ENCODE measurements around the gene RHOV. TPM values are rescaled to one million over a fixed set of nuclear protein-coding genes. Genes with fewer than 3 reads are reported as not detected.

Gene RHOV
- polyA plus RNA-seq, 1 donor (not counting 4 experiments of a cell fraction or from before 2014, with no cell fraction given) = 7.1 TPM

- H4K20me1 ChIP-seq (ENCODE audit: control insufficient read depth, extremely low read depth, insufficient read depth, low read length) = no peaks in the 10 kb centered on the region
- no peak for FAIRE-seq
- H3K27ac ChIP-seq (ENCODE audit: control insufficient read depth, insufficient read depth, low read length) = no peak within 1 kb of the TSS
- TF ChIP-seq CTCF (optimal IDR thresholded peaks at IDR 0.05 in 1 of 3, IDR thresholded peaks at IDR 0.05 in 1 of 3, conservative IDR thresholded peaks at IDR 0.05 in 1 of 3; ENCODE audit: extremely low read depth in 1 of 3, insufficient read depth in 2 of 3, low read length in 3 of 3) (no peak), EZH2 (IDR thresholded peaks at IDR 0.05; ENCODE audit: low read length) (no peak)
- H3K4me3 ChIP-seq (ENCODE audit: control insufficient read depth in 2 of 3, extremely low read depth in 1 of 3, insufficient read depth in 2 of 3, low read depth in 1 of 3, low read length in 3 of 3) = no peak within 1 kb of the TSS
- DNase-seq (ENCODE audit: low read depth, low spot score) = no peak
- H3K9me1 ChIP-seq (ENCODE audit: control insufficient read depth, extremely low read depth, insufficient read depth, low read length) = no peaks in the 10 kb centered on the region
- no peaks in the 10 kb centered on the region for H3K27me3 ChIP-seq (ENCODE audit: control insufficient read depth, extremely low read depth, insufficient read depth, low read length)
- H3K79me2 ChIP-seq (ENCODE audit: control insufficient read depth, insufficient read depth, low read length) = no peaks in the 10 kb centered on the region
- dilution Hi-C loops (cut with MboI; ENCODE audit: extremely low pct_ligation_motif_present, low sequenced_read_pairs) = no loop called here
- H2AFZ ChIP-seq (ENCODE audit: control insufficient read depth, low read length) = no peak within 1 kb of the TSS
- peaks cover 5% of the 10 kb centered on the region for H3K4me1 ChIP-seq (ENCODE audit: control insufficient read depth, extremely low read depth, insufficient read depth, low read length)
- no peak within 1 kb of the TSS for H3K9ac ChIP-seq (ENCODE audit: control insufficient read depth, extremely low read depth, insufficient read depth, low read length)
- no peaks in the 10 kb centered on the region for H3K9me3 ChIP-seq (ENCODE audit: control insufficient read depth, low read depth, low read length)
- no peak within 1 kb of the TSS for H3K4me2 ChIP-seq (ENCODE audit: control insufficient read depth, extremely low read depth, insufficient read depth, low read depth, low read length)
- no peaks in the 10 kb centered on the region for H3K36me3 ChIP-seq (ENCODE audit: control insufficient read depth in 2 of 2, extremely low read depth in 1 of 2, insufficient read depth in 2 of 2, low read length in 2 of 2)
Observed at GRCh38 chr15:40828447-40829036, 45.5 kb downstream of the RHOV start, which contains the start of gene PPP1R14D. TSS of gene PPP1R14D (minus strand) at chr15:40828708. CDS start at chr15:40828641, 67 bp downstream.

- dilution Hi-C loops (cut with MboI; ENCODE audit: extremely low pct_ligation_motif_present, low sequenced_read_pairs) = no loop called here
- TF ChIP-seq EZH2 (IDR thresholded peaks at IDR 0.05; ENCODE audit: low read length) (no peak), CTCF (optimal IDR thresholded peaks at IDR 0.05 in 1 of 3, IDR thresholded peaks at IDR 0.05 in 1 of 3, conservative IDR thresholded peaks at IDR 0.05 in 1 of 3; ENCODE audit: extremely low read depth in 1 of 3, insufficient read depth in 2 of 3, low read length in 3 of 3) (no peak)
- Histone ChIP-seq H3K79me2 (ENCODE audit: control insufficient read depth, insufficient read depth, low read length) (no peaks in the 10 kb centered on the region), H3K9ac (ENCODE audit: control insufficient read depth, extremely low read depth, insufficient read depth, low read length) (no peak overlapping the region), H3K4me1 (ENCODE audit: control insufficient read depth, extremely low read depth, insufficient read depth, low read length) (peaks cover 5% of the 10 kb centered on the region), H3K27ac (ENCODE audit: control insufficient read depth, insufficient read depth, low read length) (no peak overlapping the region), H3K9me1 (ENCODE audit: control insufficient read depth, extremely low read depth, insufficient read depth, low read length) (no peaks in the 10 kb centered on the region), H3K4me3 (ENCODE audit: control insufficient read depth in 2 of 3, extremely low read depth in 1 of 3, insufficient read depth in 2 of 3, low read depth in 1 of 3, low read length in 3 of 3) (no peak overlapping the region), H4K20me1 (ENCODE audit: control insufficient read depth, extremely low read depth, insufficient read depth, low read length) (no peaks in the 10 kb centered on the region), H3K4me2 (ENCODE audit: control insufficient read depth, extremely low read depth, insufficient read depth, low read depth, low read length) (no peak overlapping the region), H2AFZ (ENCODE audit: control insufficient read depth, low read length) (no peak overlapping the region), H3K36me3 (ENCODE audit: control insufficient read depth in 2 of 2, extremely low read depth in 1 of 2, insufficient read depth in 2 of 2, low read length in 2 of 2) (no peaks in the 10 kb centered on the region), H3K9me3 (ENCODE audit: control insufficient read depth, low read depth, low read length) (no peaks in the 10 kb centered on the region), H3K27me3 (ENCODE audit: control insufficient read depth, extremely low read depth, insufficient read depth, low read length) (no peaks in the 10 kb centered on the region)
- DNase-seq (ENCODE audit: low read depth, low spot score) = no peak
- no peak for FAIRE-seq
Observed at GRCh38 chr15:40826423-40827075, 47.5 kb downstream of the RHOV start.

All from keratinocyte (primary cell).